SK-N-SH (cell line): ENCODE results near the gene SMPDL3B.

Experiments used
- CHD2 ChIP-seq: fragments of 150-350 bp; IDR thresholded peaks from 2 replicates; pipeline ENCODE4 v1.6.1; 2018; ENCODE audit warnings: low read length; ENCODE audit not compliant: partially characterized antibody
- EP300 ChIP-seq, 2 experiments: IDR thresholded peaks; 2 replicates each; pipeline versions ENCODE4 v1.4.0 to v1.6.1; 2012; ENCODE audit warnings: borderline replicate concordance in 1 of 2, low read depth in 1 of 2, low read length in 1 of 2
- EZH2phosphoT487 ChIP-seq: fragments of 200-600 bp; sonication (generic); IDR thresholded peaks from 2 replicates; pipeline ENCODE4 v1.6.1; 2017; ENCODE audit warnings: low read depth, mixed run types, mild to moderate bottlenecking, antibody characterized with exemption, moderate library complexity, borderline replicate concordance
- POLR2AphosphoS5 ChIP-seq: IDR thresholded peaks from 2 replicates; pipeline ENCODE4 v1.6.1; 2012; ENCODE audit warnings: low read depth, low read length
- RAD21 ChIP-seq: IDR thresholded peaks from 2 replicates; pipeline ENCODE4 v1.6.1; 2012; ENCODE audit warnings: mild to moderate bottlenecking, low read length
- RFX5 ChIP-seq: IDR thresholded peaks from 2 replicates; pipeline ENCODE4 v1.6.1; 2012; ENCODE audit warnings: mild to moderate bottlenecking, improper control_type of control experiment, low read length
- SMC3 ChIP-seq: IDR thresholded peaks from 2 replicates; pipeline ENCODE4 v1.6.1; 2012; ENCODE audit warnings: low read depth, low read length, improper control_type of control experiment
- TEAD4 ChIP-seq: IDR thresholded peaks from 2 replicates; pipeline ENCODE4 v1.4.0; 2012; ENCODE audit warnings: mild to moderate bottlenecking, borderline replicate concordance; ENCODE audit not compliant: insufficient read depth
- ZBTB33 ChIP-seq: IDR thresholded peaks from 2 replicates; pipeline ENCODE4 v1.4.0; 2012; ENCODE audit warnings: low read depth, borderline replicate concordance
- TF ChIP-seq, protein P1 (sequence below): fragments of 200-600 bp; sonication (generic); IDR thresholded peaks from 2 replicates; pipeline ENCODE4 v1.6.1; 2017; ENCODE audit warnings: antibody characterized with exemption, mild to moderate bottlenecking, moderate library complexity
- TF ChIP-seq, protein P2 (sequence below): fragments of 150-350 bp; IDR thresholded peaks from 2 replicates; pipeline ENCODE4 v1.6.1; 2017; ENCODE audit warnings: antibody characterized with exemption, low read length, low read depth, borderline replicate concordance
- TF ChIP-seq, protein P3 (sequence below): IDR thresholded peaks from 2 replicates; pipeline ENCODE4 v1.6.1; 2012; ENCODE audit warnings: mild to moderate bottlenecking, low read depth, low read length, moderate library complexity

GRCh38 chr1:27963393-27963792, 28.6 kb downstream of the SMPDL3B start:
- TF ChIP-seq SMC3 (no peak), EP300 (IDR thresholded peaks at IDR 0.05; ENCODE audit: borderline replicate concordance in 1 of 2, low read depth in 1 of 2, low read length in 1 of 2) (no peak), RAD21 (no peak), POLR2AphosphoS5 (no peak), EZH2phosphoT487 (no peak), TEAD4 (no peak), ZBTB33 (no peak), RFX5 (no peak), CHD2 (no peak)
- TF ChIP-seq, protein P1, sequence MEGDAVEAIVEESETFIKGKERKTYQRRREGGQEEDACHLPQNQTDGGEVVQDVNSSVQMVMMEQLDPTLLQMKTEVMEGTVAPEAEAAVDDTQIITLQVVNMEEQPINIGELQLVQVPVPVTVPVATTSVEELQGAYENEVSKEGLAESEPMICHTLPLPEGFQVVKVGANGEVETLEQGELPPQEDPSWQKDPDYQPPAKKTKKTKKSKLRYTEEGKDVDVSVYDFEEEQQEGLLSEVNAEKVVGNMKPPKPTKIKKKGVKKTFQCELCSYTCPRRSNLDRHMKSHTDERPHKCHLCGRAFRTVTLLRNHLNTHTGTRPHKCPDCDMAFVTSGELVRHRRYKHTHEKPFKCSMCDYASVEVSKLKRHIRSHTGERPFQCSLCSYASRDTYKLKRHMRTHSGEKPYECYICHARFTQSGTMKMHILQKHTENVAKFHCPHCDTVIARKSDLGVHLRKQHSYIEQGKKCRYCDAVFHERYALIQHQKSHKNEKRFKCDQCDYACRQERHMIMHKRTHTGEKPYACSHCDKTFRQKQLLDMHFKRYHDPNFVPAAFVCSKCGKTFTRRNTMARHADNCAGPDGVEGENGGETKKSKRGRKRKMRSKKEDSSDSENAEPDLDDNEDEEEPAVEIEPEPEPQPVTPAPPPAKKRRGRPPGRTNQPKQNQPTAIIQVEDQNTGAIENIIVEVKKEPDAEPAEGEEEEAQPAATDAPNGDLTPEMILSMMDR, result no peak
- TF ChIP-seq, protein P2, sequence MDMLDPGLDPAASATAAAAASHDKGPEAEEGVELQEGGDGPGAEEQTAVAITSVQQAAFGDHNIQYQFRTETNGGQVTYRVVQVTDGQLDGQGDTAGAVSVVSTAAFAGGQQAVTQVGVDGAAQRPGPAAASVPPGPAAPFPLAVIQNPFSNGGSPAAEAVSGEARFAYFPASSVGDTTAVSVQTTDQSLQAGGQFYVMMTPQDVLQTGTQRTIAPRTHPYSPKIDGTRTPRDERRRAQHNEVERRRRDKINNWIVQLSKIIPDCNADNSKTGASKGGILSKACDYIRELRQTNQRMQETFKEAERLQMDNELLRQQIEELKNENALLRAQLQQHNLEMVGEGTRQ, result no peak
- TF ChIP-seq, protein P3, sequence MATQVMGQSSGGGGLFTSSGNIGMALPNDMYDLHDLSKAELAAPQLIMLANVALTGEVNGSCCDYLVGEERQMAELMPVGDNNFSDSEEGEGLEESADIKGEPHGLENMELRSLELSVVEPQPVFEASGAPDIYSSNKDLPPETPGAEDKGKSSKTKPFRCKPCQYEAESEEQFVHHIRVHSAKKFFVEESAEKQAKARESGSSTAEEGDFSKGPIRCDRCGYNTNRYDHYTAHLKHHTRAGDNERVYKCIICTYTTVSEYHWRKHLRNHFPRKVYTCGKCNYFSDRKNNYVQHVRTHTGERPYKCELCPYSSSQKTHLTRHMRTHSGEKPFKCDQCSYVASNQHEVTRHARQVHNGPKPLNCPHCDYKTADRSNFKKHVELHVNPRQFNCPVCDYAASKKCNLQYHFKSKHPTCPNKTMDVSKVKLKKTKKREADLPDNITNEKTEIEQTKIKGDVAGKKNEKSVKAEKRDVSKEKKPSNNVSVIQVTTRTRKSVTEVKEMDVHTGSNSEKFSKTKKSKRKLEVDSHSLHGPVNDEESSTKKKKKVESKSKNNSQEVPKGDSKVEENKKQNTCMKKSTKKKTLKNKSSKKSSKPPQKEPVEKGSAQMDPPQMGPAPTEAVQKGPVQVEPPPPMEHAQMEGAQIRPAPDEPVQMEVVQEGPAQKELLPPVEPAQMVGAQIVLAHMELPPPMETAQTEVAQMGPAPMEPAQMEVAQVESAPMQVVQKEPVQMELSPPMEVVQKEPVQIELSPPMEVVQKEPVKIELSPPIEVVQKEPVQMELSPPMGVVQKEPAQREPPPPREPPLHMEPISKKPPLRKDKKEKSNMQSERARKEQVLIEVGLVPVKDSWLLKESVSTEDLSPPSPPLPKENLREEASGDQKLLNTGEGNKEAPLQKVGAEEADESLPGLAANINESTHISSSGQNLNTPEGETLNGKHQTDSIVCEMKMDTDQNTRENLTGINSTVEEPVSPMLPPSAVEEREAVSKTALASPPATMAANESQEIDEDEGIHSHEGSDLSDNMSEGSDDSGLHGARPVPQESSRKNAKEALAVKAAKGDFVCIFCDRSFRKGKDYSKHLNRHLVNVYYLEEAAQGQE, result no peak
